ENCODE measurements around the gene AACS. TPM values are rescaled to one million over a fixed set of nuclear protein-coding genes. Genes with fewer than 3 reads are reported as not detected.
A peak's percentile ranks its signal among the peaks of the same experiment; 100 is the strongest.

AACS gene
- total and polyA plus RNA-seq, 2 of the 4 experiments (the other 2 are of a cell fraction): 22.0 to 24.9 TPM

GRCh38 chr12:125092108-125092871 is 27.1 kb downstream of the AACS start (continued):
- TF ChIP-seq CEBPB (IDR thresholded peaks at IDR 0.05; ENCODE audit: low read depth, low read length): no peak

- Histone ChIP-seq H2BK20ac (ENCODE audit: low read depth, low read length) (no peak overlapping the region), H3K9me3 (ENCODE audit: control insufficient read depth, insufficient read depth, low read length) (no peaks in the 10 kb centered on the region), H3K36me3 (ENCODE audit: control insufficient read depth, insufficient read depth, low read length) (peaks cover 20% of the 10 kb centered on the region), H3K23ac (ENCODE audit: low read depth, low read length) (no peak overlapping the region), H2BK120ac (ENCODE audit: low read depth, low read length) (no peak overlapping the region), H4K8ac (ENCODE audit: low read depth in 2 of 2, low read length in 2 of 2) (no peak overlapping the region), H2BK5ac (ENCODE audit: low read depth, low read length, poor library complexity, severe bottlenecking) (peak overlapping the region; percentile 4), H3K9me1 (ENCODE audit: insufficient read depth, low read length) (no peaks in the 10 kb centered on the region; the same call in 1 of the 2 replicates), H3K14ac (replicated peaks; ENCODE audit: low read depth, low read length) (no peak overlapping the region), H3K4me1 (ENCODE audit: control insufficient read depth, insufficient read depth, low read length) (peaks cover 9% of the 10 kb centered on the region), H3K27me3 (ENCODE audit: control insufficient read depth, insufficient read depth, low read length) (no peaks in the 10 kb centered on the region), H2AK5ac (ENCODE audit: low read depth, low read length) (no peak overlapping the region), H4K20me1 (ENCODE audit: insufficient read depth, low read length) (0 out of 2 replicates have a peak, but pooled peaks cover 3% of the 10 kb centered on the region), H2AK9ac (replicated peaks; ENCODE audit: low read depth, low read length, poor library complexity) (peak overlapping the region; percentile 65), H4K5ac (ENCODE audit: low read depth, low read length) (no peak overlapping the region), H3K18ac (ENCODE audit: low read depth, low read length) (no peak overlapping the region), H2AFZ (replicated peaks; ENCODE audit: low read length, poor library complexity) (peak overlapping the region; percentile 53), H3K56ac (ENCODE audit: extremely low read depth, insufficient read depth, low read length) (no peak overlapping the region), H3K4me3 (ENCODE audit: insufficient read depth, low read depth, low read length) (no peak overlapping the region), H2BK15ac (ENCODE audit: low read depth, low read length) (no peak overlapping the region), H3K9ac (ENCODE audit: low read depth, low read length) (no peak overlapping the region), H3K79me1 (ENCODE audit: low read depth in 1 of 2, low read length in 2 of 2) (peaks cover 4 to 9% of the 10 kb centered on the region in 2 experiments; a peak in 2 of 4 replicates), H3K27ac (ENCODE audit: insufficient read depth, low read length) (no peak overlapping the region), H4K91ac (ENCODE audit: insufficient read depth, low read depth, low read length) (no peak overlapping the region), H3K4ac (ENCODE audit: low read depth, low read length) (no peak overlapping the region), H3K4me2 (ENCODE audit: low read depth, low read length) (no peak overlapping the region)
- DNase-seq: peak; percentile 66
- ChIA-PET POLR2A (ENCODE audit: unreplicated experiment) (no interaction called here), CTCF (no interaction called here)
- no peak for TF ChIP-seq MXI1 (IDR thresholded peaks at IDR 0.05; ENCODE audit: borderline replicate concordance, low read depth, low read length)
- TF ChIP-seq CTCF (conservative IDR thresholded peaks at IDR 0.05; ENCODE audit: low read depth, low read length): 0 out of 2 replicates have a peak, but pooled peaks have one; percentile 3
- no peak for TF ChIP-seq POLR2A (IDR thresholded peaks at IDR 0.05; ENCODE audit: low read depth, low read length)
- no peak for TF ChIP-seq CEBPB (IDR thresholded peaks at IDR 0.05; ENCODE audit: low read depth, low read length)
- no peak for TF ChIP-seq MAFK (IDR thresholded peaks at IDR 0.05; ENCODE audit: low read depth, low read length)
- TF ChIP-seq FOS (IDR thresholded peaks at IDR 0.05; ENCODE audit: low read depth, low read length): no peak
- TF ChIP-seq ELK1 (IDR thresholded peaks at IDR 0.05; ENCODE audit: borderline replicate concordance, low read depth, low read length): no peak
- TF ChIP-seq RCOR1 (IDR thresholded peaks at IDR 0.05; ENCODE audit: insufficient replicate concordance, low read length): no peak
- TF ChIP-seq USF2 (IDR thresholded peaks at IDR 0.05; ENCODE audit: low read depth, low read length): no peak
- ATAC-seq (ENCODE audit: low read depth): peak; percentile 89
- dilution Hi-C loops (cut with HindIII; ENCODE audit: low sequenced_read_pairs, unreplicated experiment) (no loop called here), in situ Hi-C loops (cut with MboI; ENCODE audit: low sequenced_read_pairs) (no loop called here), intact Hi-C loops (cut with micrococcal nuclease) (no loop called here)
- 78% methylated on average over 12 of the region's 19 CpGs; no CpG with 5 or more reads in 1 of the 2 experiments for WGBS, 2 experiments (ENCODE audit: extremely low coverage in 2 of 2, insufficient read length in 1 of 2)
- no TSS peak for BruUV-seq (replicated peaks)
Measured at GRCh38 chr12:125092872-125093680, 27.8 kb downstream of the AACS start.
